Measurements from ENCODE around the gene KIAA0753. TPM values are rescaled to one million over a fixed set of nuclear protein-coding genes. Genes with fewer than 3 reads are reported as not detected.

KIAA0753 gene
- total and polyA plus RNA-seq, 2 of the 13 experiments (the other 11 are each of a cell fraction or from before 2014, with no cell fraction given): 5.2 to 9.1 TPM

DNA sequence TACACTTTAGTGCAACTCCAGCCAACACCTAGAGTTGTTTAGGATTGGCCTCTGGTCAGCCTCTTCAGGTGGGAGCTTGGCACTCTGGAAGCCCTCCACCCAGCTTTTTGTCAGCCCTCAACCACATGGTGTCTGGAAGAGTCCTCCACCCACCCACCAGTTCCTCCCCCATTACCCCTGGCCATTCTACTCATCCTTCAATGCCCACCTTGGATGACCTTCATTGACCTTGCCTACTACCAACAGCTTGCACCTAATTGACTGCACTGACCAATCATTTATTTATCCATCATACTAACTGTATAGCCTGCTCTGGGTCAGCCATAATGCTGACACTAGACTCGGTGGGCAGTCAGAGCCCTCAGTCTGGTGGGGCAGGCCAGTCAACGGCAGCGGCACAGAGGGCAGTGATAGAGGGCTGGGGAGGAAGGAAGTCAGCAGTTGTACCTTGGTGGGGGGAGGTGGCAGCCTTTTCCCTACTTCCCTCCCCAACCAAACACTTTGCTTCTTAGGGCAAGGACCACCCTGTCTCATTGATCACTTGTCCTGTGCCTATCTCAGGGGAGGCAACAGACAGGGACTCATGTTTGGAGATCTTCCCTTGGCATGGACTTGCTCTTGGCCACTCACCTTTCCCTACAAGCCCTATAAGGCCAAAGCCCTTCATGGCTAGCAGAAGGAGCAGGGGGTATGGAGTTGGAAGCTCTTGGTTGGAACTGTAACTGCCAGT, 43.4 kb upstream of the KIAA0753 start (continued):
- TF ChIP-seq KIAA2018 (CRISPR knock-in tag; IDR thresholded peaks at IDR 0.05; ENCODE audit: borderline replicate concordance) (no peak), ZNF276 (CRISPR knock-in tag; IDR thresholded peaks at IDR 0.05; ENCODE audit: low read depth) (0 out of 2 replicates have a peak, but pooled peaks have one; percentile 15), SCMH1 (CRISPR knock-in tag; IDR thresholded peaks at IDR 0.05; ENCODE audit: borderline replicate concordance) (no peak), MBNL3 (CRISPR knock-in tag; conservative IDR thresholded peaks at IDR 0.05) (no peak), ZNF747 (CRISPR knock-in tag; IDR thresholded peaks at IDR 0.05; ENCODE audit: borderline replicate concordance) (0 out of 2 replicates have a peak, but pooled peaks have one; percentile 20), AGO2 (optimal IDR thresholded peaks at IDR 0.05; ENCODE audit: low read depth, low read length) (peak; percentile 44), MTA1 (CRISPR knock-in tag; IDR thresholded peaks at IDR 0.05; ENCODE audit: borderline replicate concordance) (0 out of 2 replicates have a peak, but pooled peaks have one; percentile 47), SALL2 (CRISPR knock-in tag; IDR thresholded peaks at IDR 0.05) (0 out of 2 replicates have a peak, but pooled peaks have one; percentile 28), ZBTB2 (CRISPR knock-in tag; IDR thresholded peaks at IDR 0.05; ENCODE audit: low read depth) (no peak), ZNF766 (CRISPR knock-in tag; IDR thresholded peaks at IDR 0.05; ENCODE audit: borderline replicate concordance) (no peak; the same call in 1 of the 2 replicates)
